HG03520 (cell line): ENCODE results near the gene HEATR1.
"Not testable (repeated sequence)": the region's sequence is repeated elsewhere in the genome, so short reads cannot be mapped to it uniquely, and the experiment has no call there.

ENCODE experiments used
- ATAC-seq: cut with Tn5 transposase; IDR thresholded peaks from one replicate; pipeline ENCODE4 v1.9.1; 2021; ENCODE audit warnings: mild to moderate bottlenecking, moderate library complexity; ENCODE audit not compliant: unreplicated experiment

The HEATR1 gene

GRCh38 chr1:236515443-236515958 lies 88.8 kb downstream of the HEATR1 start:
- ATAC-seq: no peak

GRCh38 chr1:236514703-236515442 lies 89.4 kb downstream of the HEATR1 start:
- no peak for ATAC-seq

- no peak for ATAC-seq
Observed at GRCh38 chr1:236511735-236512418, 92.4 kb downstream of the HEATR1 start.

- no peak for ATAC-seq
Observed at GRCh38 chr1:236509647-236510401, 94.5 kb downstream of the HEATR1 start.

- no peak for ATAC-seq
Observed at GRCh38 chr1:236509203-236509602, 95.1 kb downstream of the HEATR1 start.

- ATAC-seq: no peak
Observed at GRCh38 chr1:236508593-236509027, 95.7 kb downstream of the HEATR1 start.

GRCh38 chr1:236507022-236507700 lies 97.2 kb downstream of the HEATR1 start:
- ATAC-seq: no peak

GRCh38 chr1:236504338-236504737 lies 100.0 kb downstream of the HEATR1 start:
- ATAC-seq: not testable (repeated sequence)

GRCh38 chr1:236502972-236503639 lies 101.2 kb downstream of the HEATR1 start:
- ATAC-seq: no peak

- ATAC-seq: no peak
Observed at GRCh38 chr1:236502579-236502971, 101.7 kb downstream of the HEATR1 start.

- ATAC-seq: no peak
Observed at GRCh38 chr1:236501093-236501492, 103.2 kb downstream of the HEATR1 start.
